ENCODE results near the gene PIP5K1C.

The PIP5K1C gene

GRCh38 chr19:3694361-3695123 lies 5.7 kb downstream of the PIP5K1C start:
- no peak for DNase-seq (ENCODE audit: low spot score)

- no peak for DNase-seq (ENCODE audit: low spot score)
Measured at GRCh38 chr19:3693025-3693925, 7.0 kb downstream of the PIP5K1C start.

- DNase-seq (ENCODE audit: low spot score), result peak; percentile 30
Measured at GRCh38 chr19:3692141-3693024, 7.9 kb downstream of the PIP5K1C start.

GRCh38 chr19:3691726-3692125 lies 8.5 kb downstream of the PIP5K1C start:
- no peak for DNase-seq (ENCODE audit: low spot score)

- DNase-seq (ENCODE audit: low spot score), result no peak
Measured at GRCh38 chr19:3691372-3691716, 8.9 kb downstream of the PIP5K1C start.

GRCh38 chr19:3690551-3691371 lies 9.5 kb downstream of the PIP5K1C start:
- DNase-seq (ENCODE audit: low spot score), result no peak

GRCh38 chr19:3687774-3688706 lies 12.2 kb downstream of the PIP5K1C start:
- peak; percentile 49 for DNase-seq (ENCODE audit: low spot score)

- no peak for DNase-seq (ENCODE audit: low spot score)
Measured at GRCh38 chr19:3687393-3687773, 12.9 kb downstream of the PIP5K1C start.

GRCh38 chr19:3684817-3685410 lies 15.4 kb downstream of the PIP5K1C start:
- DNase-seq (ENCODE audit: low spot score), result no peak

- no peak for DNase-seq (ENCODE audit: low spot score)
Measured at GRCh38 chr19:3684054-3684816, 16.0 kb downstream of the PIP5K1C start.

- no peak for DNase-seq (ENCODE audit: low spot score)
Measured at GRCh38 chr19:3683405-3684053, 16.7 kb downstream of the PIP5K1C start.

- DNase-seq (ENCODE audit: low spot score), result no peak
Measured at GRCh38 chr19:3682741-3683404, 17.4 kb downstream of the PIP5K1C start.

- no peak for DNase-seq (ENCODE audit: low spot score)
Measured at GRCh38 chr19:3682286-3682685, 18.0 kb downstream of the PIP5K1C start.

- no peak for DNase-seq (ENCODE audit: low spot score)
Measured at GRCh38 chr19:3680939-3681338, 19.3 kb downstream of the PIP5K1C start.

- no peak for DNase-seq (ENCODE audit: low spot score)
Measured at GRCh38 chr19:3679581-3679980, 20.7 kb downstream of the PIP5K1C start.

- no peak for DNase-seq (ENCODE audit: low spot score)
Measured at GRCh38 chr19:3679138-3679537, 21.1 kb downstream of the PIP5K1C start.

GRCh38 chr19:3678188-3678587 lies 22.1 kb downstream of the PIP5K1C start:
- DNase-seq (ENCODE audit: low spot score), result no peak

Data from CD4-positive, alpha-beta T cell treated with Interleukin-6 at 100 ng/mL for 8 hours (primary cell).